Fibroblast of skin of right quadriceps (primary cell): ENCODE data around the gene SRSF10.
"Not testable (repeated sequence)": the region's sequence is repeated elsewhere in the genome, so short reads cannot be mapped to it uniquely, and the experiment has no call there.

Experiments
- DNase-seq: peaks from one replicate; pipeline ENCODE4 v3.0.0-alpha.2; 2013

SRSF10 gene

DNA sequence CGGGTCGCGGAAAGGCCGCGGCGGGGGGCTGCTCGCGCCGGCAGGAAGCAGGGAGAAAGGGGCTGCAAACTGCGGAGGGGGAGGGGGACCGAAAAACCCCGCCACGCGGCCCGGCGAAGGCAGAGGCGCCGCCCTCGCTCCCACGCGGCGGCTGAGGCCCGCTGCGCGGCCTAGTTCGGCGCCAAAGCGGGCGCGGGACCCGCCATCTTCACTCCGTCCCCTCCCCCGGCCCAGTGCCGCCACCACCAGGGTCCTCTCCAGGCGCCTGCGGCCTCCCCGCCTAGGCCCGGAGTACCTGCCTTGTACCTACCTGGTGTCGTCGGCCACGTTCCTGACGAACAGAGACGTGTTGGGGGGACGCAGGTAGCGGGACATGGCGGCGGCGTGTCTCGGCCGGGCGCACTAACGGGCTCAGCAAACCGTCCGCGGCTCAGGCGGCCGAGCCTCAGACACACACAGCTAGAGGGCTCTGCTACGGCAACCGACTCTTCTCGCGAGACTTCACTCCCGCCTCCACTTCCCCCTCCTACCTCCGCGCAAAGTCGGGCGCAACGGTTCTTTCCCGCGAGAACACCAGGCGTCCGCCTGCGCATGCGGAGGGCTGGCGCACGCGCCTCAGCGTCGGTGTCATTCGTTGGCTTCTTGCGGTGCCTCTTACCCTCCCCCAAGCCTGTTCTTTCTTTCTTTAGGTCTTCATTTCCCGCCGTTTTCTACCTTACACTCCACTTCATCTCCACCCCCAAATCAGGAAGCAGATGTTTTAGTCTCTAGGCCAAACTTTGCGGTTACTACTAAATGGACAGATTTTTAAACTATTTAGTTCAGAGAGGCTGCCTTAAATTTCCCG lies at the start of gene SRSF10:
TSS of gene SRSF10 (minus strand) at position 447 of the 847 bp plus-strand sequence. CDS start at position 375, 72 bp downstream.
- peak; percentile 99 for DNase-seq

GRCh38 chr1:24027838-24028468 lies 47.8 kb upstream of the SRSF10 start:
- peak; percentile 68 for DNase-seq

GRCh38 chr1:24022581-24023361 lies 42.6 kb upstream of the SRSF10 start:
- DNase-seq, result peak; percentile 80

DNA sequence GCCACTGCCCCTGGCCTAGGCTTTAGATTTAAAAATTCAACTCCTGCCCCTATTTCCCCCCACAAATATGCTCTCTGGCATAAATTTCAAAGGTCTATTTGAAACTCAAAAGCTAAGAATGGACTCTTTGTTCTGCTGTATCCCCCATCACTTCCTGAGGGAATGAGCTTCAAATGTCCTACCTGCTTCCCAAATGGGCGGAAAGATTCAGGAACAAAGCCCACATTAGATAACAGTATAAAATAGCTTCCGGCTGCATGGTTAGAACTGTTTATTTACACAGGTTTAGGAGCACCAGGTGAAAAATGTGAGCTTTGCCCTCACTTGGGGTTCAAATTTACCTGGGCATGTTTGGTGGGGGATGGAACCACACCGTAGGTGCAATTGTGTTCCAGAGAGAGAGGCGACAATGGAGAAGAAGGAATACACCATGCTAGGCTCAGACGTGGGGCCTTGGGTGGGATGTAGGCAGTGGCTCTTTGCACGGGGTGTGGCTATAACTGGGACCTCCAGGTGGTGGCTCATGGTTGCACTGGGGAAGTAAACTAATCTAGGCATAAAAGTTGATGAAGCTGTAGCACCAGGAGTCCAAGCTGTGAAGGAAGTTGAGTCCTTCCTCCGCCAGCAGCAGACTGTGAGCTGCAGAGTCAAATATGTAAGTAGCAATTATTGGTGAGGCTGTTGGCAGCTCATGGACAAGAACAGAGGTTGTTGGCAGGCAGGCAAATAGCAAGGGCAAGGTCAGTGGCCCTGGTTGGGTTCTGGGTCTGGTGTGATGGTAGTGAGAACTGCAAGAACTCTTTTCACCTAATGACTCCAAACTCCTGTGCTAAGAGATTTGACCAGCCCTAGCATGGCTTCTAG lies 41.5 kb upstream of the SRSF10 start:
- DNase-seq, result no peak

- DNase-seq, result no peak
Measured at GRCh38 chr1:24020470-24020869, 40.3 kb upstream of the SRSF10 start.

GRCh38 chr1:24020025-24020424 lies 39.9 kb upstream of the SRSF10 start:
- DNase-seq, result peak; percentile 31

DNA sequence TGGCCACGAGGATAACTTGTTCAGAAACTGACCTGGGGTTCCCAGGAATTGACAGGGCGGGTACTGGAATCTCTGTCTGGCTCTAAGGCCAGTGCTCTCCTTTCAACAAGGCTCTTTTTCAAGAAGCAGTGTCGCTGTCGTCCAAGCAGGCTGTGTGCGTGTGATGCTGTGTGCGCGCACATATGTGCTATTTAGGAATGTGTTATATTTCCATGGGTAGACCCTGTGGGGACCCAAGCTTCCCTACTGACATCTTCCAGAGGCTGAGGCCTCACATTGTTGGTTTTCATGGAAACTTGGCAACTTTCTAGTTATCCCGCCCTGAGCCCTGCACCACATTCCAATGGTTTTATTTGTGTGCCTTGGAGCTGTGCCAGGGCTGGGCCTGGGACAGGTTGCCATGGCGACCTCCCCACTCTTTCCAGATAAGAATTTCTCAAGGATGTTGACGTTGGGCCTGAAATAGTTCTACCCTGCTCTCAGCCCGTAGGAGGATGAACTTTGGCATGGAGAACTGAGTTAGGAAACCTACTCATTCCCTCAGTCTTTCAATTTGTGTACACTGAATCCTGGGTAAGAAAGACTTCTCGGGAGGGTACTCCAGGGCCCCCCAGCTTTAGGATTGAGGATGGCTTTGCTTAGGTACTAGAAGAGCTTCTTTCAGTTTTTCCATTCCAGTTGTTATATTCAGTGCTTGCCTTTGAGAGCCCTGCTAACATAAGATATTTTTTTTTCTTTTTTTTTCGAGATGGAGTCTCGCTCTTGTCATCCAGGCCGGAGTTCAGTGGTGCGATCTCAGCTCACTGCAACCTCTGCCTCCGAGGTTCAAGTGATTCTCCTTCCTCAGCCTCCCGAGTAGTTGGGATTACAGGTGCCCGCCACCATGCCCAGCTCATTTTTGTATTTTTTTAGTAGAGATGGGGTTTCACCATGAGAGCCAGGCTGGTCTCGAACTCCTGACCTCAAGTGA lies 38.8 kb upstream of the SRSF10 start:
- DNase-seq, result peak; percentile 99

GRCh38 chr1:24015221-24016210 lies 35.4 kb upstream of the SRSF10 start:
- DNase-seq, result peak; percentile 91

GRCh38 chr1:24012878-24013277 lies 32.8 kb upstream of the SRSF10 start:
- DNase-seq, result not testable (repeated sequence)

DNA sequence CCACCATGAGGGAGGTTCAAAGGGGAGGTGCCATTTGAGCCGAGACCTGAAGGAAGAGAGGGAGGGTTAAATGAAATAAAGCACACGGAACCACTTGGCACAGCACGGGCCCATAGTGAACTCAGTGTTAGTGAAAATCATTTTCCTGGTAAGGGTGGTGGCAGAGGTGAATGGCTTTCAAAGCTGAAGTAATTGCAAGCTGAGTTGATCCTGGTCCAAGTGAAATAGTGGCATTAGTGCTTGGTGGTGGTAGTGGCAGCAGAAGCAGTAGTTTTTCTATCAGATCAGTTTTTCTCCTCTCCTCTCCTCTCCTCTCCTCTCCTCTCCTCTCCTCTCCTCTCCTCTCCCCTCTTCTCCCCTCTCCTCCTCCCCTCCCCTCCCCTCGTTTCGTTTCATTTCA lies 30.5 kb upstream of the SRSF10 start:
- no peak for DNase-seq

DNA sequence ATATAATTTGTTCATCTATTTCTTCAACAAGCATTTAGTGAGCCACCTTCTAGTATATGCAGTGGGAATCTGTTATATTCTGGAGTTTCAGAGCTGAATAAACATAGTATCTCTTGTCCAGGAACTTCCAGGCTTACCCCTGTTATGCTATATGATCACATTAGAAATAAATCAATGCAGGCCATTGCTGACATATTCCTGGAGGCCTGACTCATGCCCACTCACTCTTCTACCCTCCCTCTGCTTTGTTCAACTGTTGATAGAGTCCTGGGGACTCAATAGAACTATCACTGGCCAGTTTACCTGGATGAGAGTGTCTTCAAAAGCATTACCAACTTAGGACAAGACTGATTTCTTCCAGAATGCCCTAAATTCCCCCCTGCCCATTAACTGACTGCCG lies 29.3 kb upstream of the SRSF10 start:
- peak; percentile 79 for DNase-seq

GRCh38 chr1:24008574-24009184 lies 28.6 kb upstream of the SRSF10 start:
- peak; percentile 73 for DNase-seq

DNA sequence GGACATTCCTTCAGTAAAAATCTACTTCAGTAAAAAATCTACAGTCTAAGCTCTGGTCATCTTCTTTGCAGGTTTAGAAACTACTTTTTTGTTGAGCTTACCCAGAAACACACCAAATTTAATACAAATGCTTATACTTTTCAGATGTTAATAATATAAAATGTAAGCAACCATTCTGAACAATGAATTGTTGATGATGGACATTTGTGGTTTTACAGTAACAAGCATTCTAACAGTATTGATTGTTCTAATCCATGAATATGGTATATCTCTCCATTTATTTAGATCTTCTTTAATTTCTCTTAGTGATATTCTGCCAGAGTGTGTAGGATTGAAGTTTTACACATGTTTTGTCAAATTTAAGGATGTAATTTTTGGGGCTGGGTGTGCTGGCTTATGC lies 27.0 kb upstream of the SRSF10 start:
- no peak for DNase-seq

- DNase-seq, result no peak
Measured at GRCh38 chr1:24005163-24005562, 25.0 kb upstream of the SRSF10 start.

DNA sequence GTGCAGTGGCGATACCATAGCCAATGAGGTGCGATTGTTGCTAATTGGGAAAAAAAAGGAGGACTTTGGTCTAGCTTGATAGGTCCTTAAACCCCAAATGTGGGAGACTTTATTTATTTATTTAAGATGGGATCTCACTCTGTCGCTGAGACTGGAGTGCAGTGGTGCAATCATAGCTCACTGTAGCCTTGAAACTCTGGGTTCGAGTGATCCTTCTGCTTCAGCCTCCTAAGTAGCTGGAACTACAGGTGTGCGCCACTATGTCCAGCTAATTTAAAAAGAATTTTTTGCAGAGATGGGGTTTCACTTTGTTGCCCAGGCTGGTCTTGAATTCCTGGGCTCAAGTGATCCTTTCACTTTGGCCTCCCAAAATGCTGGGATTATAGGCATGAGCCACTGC lies 24.0 kb upstream of the SRSF10 start:
- DNase-seq, result no peak

DNA sequence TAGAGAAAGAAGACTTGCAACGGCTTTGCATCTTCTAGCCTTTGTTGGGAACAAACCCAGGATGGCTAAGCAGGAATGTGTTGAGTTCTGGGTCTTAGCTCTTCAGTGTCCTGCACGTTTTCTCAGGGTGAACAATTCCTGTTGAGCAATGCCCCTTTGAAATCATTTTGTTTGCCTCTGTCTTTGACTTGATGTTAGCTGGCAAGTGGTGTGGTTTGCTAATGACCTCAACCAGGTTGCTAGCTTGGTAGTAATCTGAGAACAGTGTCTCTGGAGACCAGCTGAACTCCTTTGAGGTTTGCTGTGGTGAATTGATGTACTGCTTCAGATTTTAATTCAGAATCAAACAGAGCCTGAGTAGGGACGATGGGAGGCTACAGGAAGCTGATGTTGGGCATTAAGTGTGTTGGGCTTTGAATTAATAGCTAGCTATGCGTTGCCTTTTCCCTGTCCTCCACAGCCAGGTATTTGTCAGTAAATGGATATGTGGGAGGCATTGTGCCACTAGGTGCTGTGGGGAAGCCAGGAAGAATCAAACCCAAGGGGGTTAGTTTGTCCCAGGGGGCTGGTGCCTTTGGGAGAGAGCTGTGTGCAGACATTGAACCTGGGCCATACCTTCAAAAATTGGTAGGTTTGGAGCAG lies 23.3 kb upstream of the SRSF10 start:
- peak; percentile 85 for DNase-seq

DNA sequence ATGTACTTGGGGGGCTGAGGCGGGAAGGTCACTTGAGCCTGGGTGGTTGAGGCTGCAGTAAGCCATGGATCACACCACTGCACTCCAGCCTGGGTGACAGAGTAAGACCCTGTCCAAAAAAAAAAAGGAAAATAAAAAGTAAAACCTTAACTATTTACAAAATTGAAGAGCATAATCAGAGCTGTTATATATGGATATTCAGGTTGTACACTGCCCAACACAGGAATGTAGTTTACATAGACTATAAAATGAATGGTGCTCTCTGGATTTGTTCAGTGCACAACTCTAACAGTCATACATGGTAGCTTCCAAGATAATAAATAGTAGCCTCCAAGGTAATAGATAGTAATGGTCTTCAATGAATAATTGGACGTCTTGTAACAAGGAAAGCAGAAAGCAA lies 22.6 kb upstream of the SRSF10 start:
- DNase-seq, result no peak

- DNase-seq, result no peak
Measured at GRCh38 chr1:23999156-23999671, 19.1 kb upstream of the SRSF10 start.

DNA sequence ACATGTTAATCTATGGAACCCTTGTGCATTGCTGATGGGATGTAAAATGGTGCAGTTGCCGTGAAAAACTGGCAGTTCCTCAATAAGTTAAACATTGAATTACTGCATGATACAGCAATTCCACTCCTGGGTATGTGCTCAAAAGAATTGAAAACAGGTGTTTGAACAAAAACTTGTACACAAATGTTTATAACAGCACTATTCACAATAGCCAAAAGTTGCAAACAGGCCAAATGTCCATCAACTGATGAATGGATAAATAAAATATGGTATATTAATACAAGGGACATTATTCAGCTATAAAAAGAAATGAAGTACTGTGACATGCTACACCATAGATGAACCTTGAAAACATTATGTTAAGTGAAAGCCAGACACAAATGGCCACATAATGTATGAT lies 17.7 kb upstream of the SRSF10 start:
- no peak for DNase-seq
